A549 (cell line): ENCODE results near the gene OTOP2.

Source experiments
- MYC ChIP-seq: IDR thresholded peaks from 2 replicates; pipeline ENCODE4 v1.6.1; 2012; ENCODE audit warnings: mild to moderate bottlenecking, inconsistent platforms, low read length, improper control_type of control experiment, borderline replicate concordance
- POLR2A ChIP-seq: IDR thresholded peaks from 2 replicates; pipeline ENCODE4 v1.6.1; 2012; ENCODE audit warnings: mild to moderate bottlenecking, low read length
- RFX5 ChIP-seq: fragments of 450-650 bp; IDR thresholded peaks from 2 replicates; pipeline ENCODE4 v1.7.1; 2014; ENCODE audit warnings: antibody characterized with exemption, mild to moderate bottlenecking, moderate library complexity
- TF ChIP-seq, protein P1 (sequence below): fragments of 200-600 bp; sonication (generic); IDR thresholded peaks from 2 replicates; pipeline ENCODE4 v1.6.1; 2016; ENCODE audit warnings: antibody characterized with exemption, mild to moderate bottlenecking, moderate library complexity
- TF ChIP-seq, protein P2 (sequence below): fragments of >200 bp; sonication (Bioruptor Twin); formaldehyde crosslinking; IDR thresholded peaks from 3 replicates; pipeline ENCODE4 v1.5.1; 2016
- TF ChIP-seq, protein P3 (sequence below): fragments of 450-650 bp; IDR thresholded peaks from 2 replicates; pipeline ENCODE4 v1.6.1; 2014; ENCODE audit warnings: antibody characterized with exemption

DNA sequence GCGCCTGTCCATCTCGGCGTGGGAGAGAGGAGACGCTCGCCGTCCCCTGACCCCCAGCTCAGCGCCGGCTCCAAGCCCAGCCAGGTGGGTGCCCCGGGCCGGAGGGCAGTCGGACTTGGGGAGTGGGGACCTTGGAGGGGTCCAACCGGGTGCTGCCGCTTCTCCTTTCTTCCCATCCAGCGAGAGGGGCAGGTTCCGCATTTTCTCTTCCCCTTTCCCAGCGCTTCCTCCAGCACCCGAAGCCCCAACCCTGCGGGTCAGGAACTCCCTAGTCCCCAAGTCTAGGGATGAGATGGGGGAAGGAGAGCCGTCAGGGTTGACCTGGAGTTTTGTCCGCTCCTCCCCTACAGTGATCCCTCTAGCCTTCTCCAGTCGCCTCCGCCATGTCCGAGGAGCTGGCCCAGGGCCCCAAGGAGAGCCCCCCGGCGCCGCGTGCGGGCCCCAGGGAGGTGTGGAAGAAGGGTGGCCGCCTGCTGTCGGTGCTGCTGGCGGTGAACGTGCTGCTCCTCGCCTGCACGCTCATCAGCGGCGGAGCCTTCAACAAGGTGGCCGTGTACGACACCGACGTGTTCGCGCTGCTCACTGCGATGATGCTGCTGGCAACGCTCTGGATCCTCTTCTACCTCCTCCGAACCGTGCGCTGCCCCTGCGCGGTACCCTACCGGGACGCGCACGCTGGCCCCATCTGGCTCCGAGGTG, at the start of gene OTOP2:
- TF ChIP-seq, protein P1, sequence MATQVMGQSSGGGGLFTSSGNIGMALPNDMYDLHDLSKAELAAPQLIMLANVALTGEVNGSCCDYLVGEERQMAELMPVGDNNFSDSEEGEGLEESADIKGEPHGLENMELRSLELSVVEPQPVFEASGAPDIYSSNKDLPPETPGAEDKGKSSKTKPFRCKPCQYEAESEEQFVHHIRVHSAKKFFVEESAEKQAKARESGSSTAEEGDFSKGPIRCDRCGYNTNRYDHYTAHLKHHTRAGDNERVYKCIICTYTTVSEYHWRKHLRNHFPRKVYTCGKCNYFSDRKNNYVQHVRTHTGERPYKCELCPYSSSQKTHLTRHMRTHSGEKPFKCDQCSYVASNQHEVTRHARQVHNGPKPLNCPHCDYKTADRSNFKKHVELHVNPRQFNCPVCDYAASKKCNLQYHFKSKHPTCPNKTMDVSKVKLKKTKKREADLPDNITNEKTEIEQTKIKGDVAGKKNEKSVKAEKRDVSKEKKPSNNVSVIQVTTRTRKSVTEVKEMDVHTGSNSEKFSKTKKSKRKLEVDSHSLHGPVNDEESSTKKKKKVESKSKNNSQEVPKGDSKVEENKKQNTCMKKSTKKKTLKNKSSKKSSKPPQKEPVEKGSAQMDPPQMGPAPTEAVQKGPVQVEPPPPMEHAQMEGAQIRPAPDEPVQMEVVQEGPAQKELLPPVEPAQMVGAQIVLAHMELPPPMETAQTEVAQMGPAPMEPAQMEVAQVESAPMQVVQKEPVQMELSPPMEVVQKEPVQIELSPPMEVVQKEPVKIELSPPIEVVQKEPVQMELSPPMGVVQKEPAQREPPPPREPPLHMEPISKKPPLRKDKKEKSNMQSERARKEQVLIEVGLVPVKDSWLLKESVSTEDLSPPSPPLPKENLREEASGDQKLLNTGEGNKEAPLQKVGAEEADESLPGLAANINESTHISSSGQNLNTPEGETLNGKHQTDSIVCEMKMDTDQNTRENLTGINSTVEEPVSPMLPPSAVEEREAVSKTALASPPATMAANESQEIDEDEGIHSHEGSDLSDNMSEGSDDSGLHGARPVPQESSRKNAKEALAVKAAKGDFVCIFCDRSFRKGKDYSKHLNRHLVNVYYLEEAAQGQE, result no peak
- TF ChIP-seq, protein P2, sequence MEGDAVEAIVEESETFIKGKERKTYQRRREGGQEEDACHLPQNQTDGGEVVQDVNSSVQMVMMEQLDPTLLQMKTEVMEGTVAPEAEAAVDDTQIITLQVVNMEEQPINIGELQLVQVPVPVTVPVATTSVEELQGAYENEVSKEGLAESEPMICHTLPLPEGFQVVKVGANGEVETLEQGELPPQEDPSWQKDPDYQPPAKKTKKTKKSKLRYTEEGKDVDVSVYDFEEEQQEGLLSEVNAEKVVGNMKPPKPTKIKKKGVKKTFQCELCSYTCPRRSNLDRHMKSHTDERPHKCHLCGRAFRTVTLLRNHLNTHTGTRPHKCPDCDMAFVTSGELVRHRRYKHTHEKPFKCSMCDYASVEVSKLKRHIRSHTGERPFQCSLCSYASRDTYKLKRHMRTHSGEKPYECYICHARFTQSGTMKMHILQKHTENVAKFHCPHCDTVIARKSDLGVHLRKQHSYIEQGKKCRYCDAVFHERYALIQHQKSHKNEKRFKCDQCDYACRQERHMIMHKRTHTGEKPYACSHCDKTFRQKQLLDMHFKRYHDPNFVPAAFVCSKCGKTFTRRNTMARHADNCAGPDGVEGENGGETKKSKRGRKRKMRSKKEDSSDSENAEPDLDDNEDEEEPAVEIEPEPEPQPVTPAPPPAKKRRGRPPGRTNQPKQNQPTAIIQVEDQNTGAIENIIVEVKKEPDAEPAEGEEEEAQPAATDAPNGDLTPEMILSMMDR, result no peak
- no peak for TF ChIP-seq RFX5
- no peak for TF ChIP-seq POLR2A
- TF ChIP-seq MYC, result no peak
- TF ChIP-seq, protein P3, sequence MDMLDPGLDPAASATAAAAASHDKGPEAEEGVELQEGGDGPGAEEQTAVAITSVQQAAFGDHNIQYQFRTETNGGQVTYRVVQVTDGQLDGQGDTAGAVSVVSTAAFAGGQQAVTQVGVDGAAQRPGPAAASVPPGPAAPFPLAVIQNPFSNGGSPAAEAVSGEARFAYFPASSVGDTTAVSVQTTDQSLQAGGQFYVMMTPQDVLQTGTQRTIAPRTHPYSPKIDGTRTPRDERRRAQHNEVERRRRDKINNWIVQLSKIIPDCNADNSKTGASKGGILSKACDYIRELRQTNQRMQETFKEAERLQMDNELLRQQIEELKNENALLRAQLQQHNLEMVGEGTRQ, result no peak
